Measurements from ENCODE around the gene TANGO6. TPM values are rescaled to one million over a fixed set of nuclear protein-coding genes. Genes with fewer than 3 reads are reported as not detected.

Gene TANGO6
- total and polyA plus RNA-seq, 5 experiments from 2014 or later, result 12.7 to 34.8 (median 16.1) TPM

DNA sequence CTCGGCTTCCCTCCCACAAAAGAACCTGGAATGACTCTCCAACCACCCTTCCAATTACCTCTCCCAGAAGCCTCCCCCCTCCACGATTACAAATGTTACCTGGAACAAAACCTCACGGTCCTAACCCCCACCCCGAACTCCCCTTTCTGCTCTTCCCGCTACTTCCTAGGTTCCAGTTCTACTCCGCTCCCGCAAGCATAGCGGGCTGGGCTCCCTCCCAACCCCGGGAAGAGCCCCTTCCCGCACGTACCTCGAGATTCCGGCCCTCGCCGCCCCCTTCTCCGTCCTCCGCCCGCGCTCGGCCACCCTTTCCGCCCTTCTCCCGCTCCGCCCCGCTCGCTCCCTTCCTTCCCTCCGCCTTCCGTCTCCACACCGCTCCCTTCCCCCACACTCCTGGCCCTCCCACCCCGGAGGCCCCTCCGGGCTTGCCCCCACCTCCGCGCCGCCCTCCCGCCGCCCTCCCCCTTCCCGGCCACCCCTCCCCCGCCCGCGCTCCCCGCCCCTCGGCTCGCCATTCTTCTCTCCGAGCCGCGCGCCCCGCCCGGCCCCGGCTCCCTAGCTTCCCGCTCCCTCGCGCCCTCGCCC, 288.6 kb downstream of the TANGO6 start:
- Mint-ChIP-seq H3K27ac (peak overlapping the region; percentile 85 to 98 (median 94)), H3K9me3 (no peaks in the 10 kb centered on the region), H3K36me3 (peaks cover 2 to 30% (median 4%) of the 10 kb centered on the region in 3 donors), H3K4me1 (peaks cover 30 to 60% (median 56%) of the 10 kb centered on the region in 4 donors), H3K4me3 (peak overlapping the region; percentile 88 to 97 (median 92)), H3K27me3 (no peaks in the 10 kb centered on the region)
- ATAC-seq (peak; percentile 36 to 53), DNase-seq (peak in 7 of 10 donors; percentile 11 to 82 (median 60))
- POLR2A ChIA-PET, result interaction anchor here (0.9 to 2.4 kb wide), 10 partner anchors 7 to 603 kb away, joined by 3 to 17 read pairs (median 5); partner anchors contain the start of genes SNTB2 and ZFP90

DNA sequence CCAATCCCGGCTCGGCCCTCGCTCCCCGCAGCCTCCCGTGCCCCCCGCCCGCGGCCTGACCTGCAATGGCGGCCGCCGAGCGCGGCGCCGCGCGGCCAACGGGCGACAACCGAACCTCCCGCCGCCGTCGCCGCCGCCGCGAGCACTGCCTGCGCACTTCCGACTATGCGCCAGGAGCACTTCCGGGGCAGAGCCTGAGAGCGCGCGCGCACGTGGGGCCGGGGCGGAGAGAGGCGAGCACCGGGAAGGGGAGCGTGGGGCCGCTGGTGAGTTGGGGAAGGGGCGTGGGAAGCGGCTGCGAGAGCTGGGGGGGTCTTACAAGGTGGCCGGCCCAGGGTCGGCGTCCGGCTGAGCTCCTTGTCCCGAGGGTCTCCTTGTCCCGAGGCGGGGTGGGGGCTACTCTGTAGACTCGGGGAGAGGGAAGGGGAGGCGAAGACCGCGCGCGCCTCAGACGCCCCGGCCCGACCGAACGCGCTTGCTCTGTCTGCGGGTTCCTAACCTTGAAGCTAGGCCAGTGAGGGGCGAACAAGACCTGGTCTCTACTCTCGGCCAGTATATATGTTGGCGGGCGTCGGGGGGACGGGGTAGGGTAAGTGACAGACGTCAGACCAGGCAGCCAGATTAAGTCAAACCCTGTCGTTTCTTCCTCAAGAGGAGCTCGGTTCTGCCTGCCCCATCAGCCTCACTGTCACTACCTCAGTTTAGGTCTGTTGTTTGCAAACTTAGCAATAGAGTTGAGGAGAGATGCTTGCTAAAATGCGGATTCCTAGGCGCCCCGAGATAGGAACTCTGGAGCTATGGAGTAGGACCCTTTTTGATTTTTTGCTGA, 289.3 kb downstream of the TANGO6 start, which contains the start of the genes CHTF8 and UTP4:
Gene CHTF8, minus strand, starts transcription at position 165 of the 829 bp plus-strand sequence. CDS start 11,130 bp downstream, outside the sequence.
Gene UTP4, plus strand, starts transcription at position 226 of the 829 bp plus-strand sequence. CDS start 811 bp downstream, outside the sequence.
- Mint-ChIP-seq H3K27me3 (no peaks in the 10 kb centered on the region), H3K9me3 (no peaks in the 10 kb centered on the region), H3K4me1 (peaks cover 28 to 56% (median 50%) of the 10 kb centered on the region in 4 donors), H3K36me3 (peaks cover 0 to 33% (median 7%) of the 10 kb centered on the region in 3 donors), H3K4me3 (peak within 1 kb of the TSS; percentile 91 to 97 (median 94)), H3K27ac (peak within 1 kb of the TSS; percentile 85 to 98 (median 96))
- DNase-seq (peak; percentile 75 to 90 (median 84)), ATAC-seq (peak; percentile 89 to 93)
- POLR2A ChIA-PET, result interaction anchor here (0.6 to 2.4 kb wide), 17 partner anchors 8 to 775 kb away, joined by 3 to 17 read pairs (median 4); partner anchors contain the start of genes SNTB2 and ZFP90

GRCh38 chr16:69133373-69133954, 290.1 kb downstream of the TANGO6 start:
- ATAC-seq (no peak), DNase-seq (no peak)
- Mint-ChIP-seq H3K36me3 (peaks cover 0 to 35% (median 11%) of the 10 kb centered on the region in 3 donors), H3K4me1 (peaks cover 28 to 50% (median 48%) of the 10 kb centered on the region in 4 donors), H3K27me3 (no peaks in the 10 kb centered on the region), H3K4me3 (peak overlapping the region; percentile 91 to 97 (median 94)), H3K27ac (peak overlapping the region; percentile 85 to 98 (median 96)), H3K9me3 (no peaks in the 10 kb centered on the region)
- POLR2A ChIA-PET, result interaction anchor here (0.6 to 2.4 kb wide), 15 partner anchors 9 to 776 kb away, joined by 3 to 17 read pairs (median 4); partner anchors contain the start of genes SNTB2 and ZFP90

Other genes starting within 250 kb of the TANGO6 start
- gene CDH3, start 198.2 kb upstream of the TANGO6 start, total RNA-seq, result under 1 TPM; 0.29 to 0.60 TPM
- not detected for gene CDH3, start 198.2 kb upstream of the TANGO6 start, polyA plus RNA-seq
- gene CDH1, start 106.2 kb upstream of the TANGO6 start, total RNA-seq, result not detected
- gene CDH1, start 106.2 kb upstream of the TANGO6 start, polyA plus RNA-seq, result 1 to 10 TPM in 1 of 3 donors, not detected in 2; 1.4 TPM

All from naive thymus-derived CD8-positive, alpha-beta T cell (primary cell).